WTC11 (cell line): Measurements from ENCODE around the gene SCD5. TPM values are rescaled to one million over a fixed set of nuclear protein-coding genes. Genes with fewer than 3 reads are reported as not detected.

Experiments
- ATAC-seq: fragments of 200-7000 bp; cut with Tn5 transposase; 2 replicates; pipeline ENCODE4 v1.10.0; 2021; ENCODE audit warnings: mild to moderate bottlenecking, moderate library complexity
- CTCF ChIA-PET: fragments of 300-600 bp; sonication (Branson Sonifier 250); formaldehyde crosslinking; loops from one replicate; lab custom pipeline; 2021; ENCODE audit warnings: antibody characterized with exemption; lab: Charles Lee
- POLR2A ChIA-PET: fragments of 350-600 bp; sonication (Branson Sonifier 250); formaldehyde crosslinking; loops from one replicate; lab custom pipeline; 2021; ENCODE audit warnings: antibody characterized with exemption; lab: Charles Lee
- DNase-seq: peaks from one replicate; pipeline ENCODE4 v3.0.0; 2021; ENCODE audit warnings: low spot score
- H3K27ac Mint-ChIP-seq: 2 replicates; pipeline ENCODE4 v1.8.0; 2021; ENCODE audit warnings: mixed read lengths
- H3K27me3 Mint-ChIP-seq: 2 replicates; pipeline ENCODE4 v1.8.0; 2021; ENCODE audit warnings: low read depth, mild to moderate bottlenecking, moderate library complexity, mixed read lengths
- H3K36me3 Mint-ChIP-seq: 2 replicates; pipeline ENCODE4 v1.8.0; 2021; ENCODE audit warnings: mixed read lengths
- H3K4me1 Mint-ChIP-seq: 2 replicates; pipeline ENCODE4 v1.8.0; 2022; ENCODE audit warnings: mixed read lengths
- H3K4me3 Mint-ChIP-seq: 2 replicates; pipeline ENCODE4 v1.8.0; 2021; ENCODE audit warnings: mild to moderate bottlenecking, moderate library complexity, mixed read lengths
- H3K9me3 Mint-ChIP-seq: 2 replicates; pipeline ENCODE4 v1.8.0; 2021; ENCODE audit warnings: mixed read lengths
- FOXP1 ChIP-seq: sonication (generic); formaldehyde crosslinking; IDR thresholded peaks from 2 replicates; pipeline ENCODE4 v1.8.0; 2022; ENCODE audit warnings: missing genetic modification reagents, mild to moderate bottlenecking, moderate library complexity, borderline replicate concordance
- GABPB1 ChIP-seq: sonication (generic); formaldehyde crosslinking; IDR thresholded peaks from 2 replicates; pipeline ENCODE4 v1.8.1; 2023; ENCODE audit warnings: mild to moderate bottlenecking, missing genetic modification reagents
- HMGA2 ChIP-seq: fragments of 250-450 bp; sonication (Bioruptor Pico); IDR thresholded peaks from 2 replicates; pipeline ENCODE4 v1.4.0; 2021; ENCODE audit warnings: mild to moderate bottlenecking, moderate library complexity
- KAT7 ChIP-seq: sonication (generic); formaldehyde crosslinking; IDR thresholded peaks from 2 replicates; pipeline ENCODE4 v1.8.1; 2023; ENCODE audit warnings: missing genetic modification reagents, mild to moderate bottlenecking, borderline replicate concordance
- MXD4 ChIP-seq: fragments of 250-450 bp; sonication (Bioruptor Pico); IDR thresholded peaks from 2 replicates; pipeline ENCODE4 v1.8.0; 2021; ENCODE audit warnings: mild to moderate bottlenecking, moderate library complexity, borderline replicate concordance
- NFYB ChIP-seq: sonication (generic); formaldehyde crosslinking; conservative IDR thresholded peaks from 2 replicates; pipeline ENCODE4 v1.8.0; 2022; ENCODE audit warnings: low read depth, missing genetic modification reagents
- NR3C1 ChIP-seq: sonication (generic); formaldehyde crosslinking; conservative IDR thresholded peaks from 2 replicates; pipeline ENCODE4 v1.8.1; 2023; ENCODE audit warnings: low read depth, mild to moderate bottlenecking, missing genetic modification reagents
- TP53 ChIP-seq: sonication (generic); formaldehyde crosslinking; IDR thresholded peaks from 2 replicates; pipeline ENCODE4 v1.8.1; 2023; ENCODE audit warnings: mild to moderate bottlenecking, missing genetic modification reagents
- ZNF425 ChIP-seq: fragments of 250-450 bp; sonication (Bioruptor Pico); conservative IDR thresholded peaks from 2 replicates; pipeline ENCODE4 v1.9.0; 2021; ENCODE audit warnings: mild to moderate bottlenecking
- total RNA-seq: library from RNA; stranded (reverse); gene quantifications from 3 replicates; pipeline ENCODE4 v1.2.3, GENCODE V29; 2021
- TF ChIP-seq, protein P1 (sequence below): sonication (generic); formaldehyde crosslinking; conservative IDR thresholded peaks from 2 replicates; pipeline ENCODE4 v1.8.1; 2022; ENCODE audit warnings: mild to moderate bottlenecking, missing genetic modification reagents
- TF ChIP-seq, protein P2 (sequence below): sonication (generic); formaldehyde crosslinking; IDR thresholded peaks from 2 replicates; pipeline ENCODE4 v1.8.1; 2023; ENCODE audit warnings: mild to moderate bottlenecking, moderate library complexity, missing genetic modification reagents
- TF ChIP-seq, protein P3 (sequence below): sonication (generic); formaldehyde crosslinking; IDR thresholded peaks from 2 replicates; pipeline ENCODE4 v1.8.0; 2022; ENCODE audit warnings: missing genetic modification reagents

SCD5 gene
- total RNA-seq, 1 experiment from 2014 or later = 6.3 TPM

GRCh38 chr4:82601242-82602015, 197.2 kb downstream of the SCD5 start:
- no peaks in the 10 kb centered on the region for H3K36me3 Mint-ChIP-seq
- TF ChIP-seq, protein P1, sequence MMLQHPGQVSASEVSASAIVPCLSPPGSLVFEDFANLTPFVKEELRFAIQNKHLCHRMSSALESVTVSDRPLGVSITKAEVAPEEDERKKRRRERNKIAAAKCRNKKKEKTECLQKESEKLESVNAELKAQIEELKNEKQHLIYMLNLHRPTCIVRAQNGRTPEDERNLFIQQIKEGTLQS (CRISPR knock-in tag) = no peak
- TF ChIP-seq FOXP1 (no peak), KAT7 (CRISPR knock-in tag) (no peak), NR3C1 (CRISPR knock-in tag) (no peak), TP53 (CRISPR knock-in tag) (no peak), MXD4 (CRISPR knock-in tag) (no peak), ZNF425 (no peak), NFYB (no peak), HMGA2 (CRISPR knock-in tag) (no peak)
- TF ChIP-seq, protein P2, sequence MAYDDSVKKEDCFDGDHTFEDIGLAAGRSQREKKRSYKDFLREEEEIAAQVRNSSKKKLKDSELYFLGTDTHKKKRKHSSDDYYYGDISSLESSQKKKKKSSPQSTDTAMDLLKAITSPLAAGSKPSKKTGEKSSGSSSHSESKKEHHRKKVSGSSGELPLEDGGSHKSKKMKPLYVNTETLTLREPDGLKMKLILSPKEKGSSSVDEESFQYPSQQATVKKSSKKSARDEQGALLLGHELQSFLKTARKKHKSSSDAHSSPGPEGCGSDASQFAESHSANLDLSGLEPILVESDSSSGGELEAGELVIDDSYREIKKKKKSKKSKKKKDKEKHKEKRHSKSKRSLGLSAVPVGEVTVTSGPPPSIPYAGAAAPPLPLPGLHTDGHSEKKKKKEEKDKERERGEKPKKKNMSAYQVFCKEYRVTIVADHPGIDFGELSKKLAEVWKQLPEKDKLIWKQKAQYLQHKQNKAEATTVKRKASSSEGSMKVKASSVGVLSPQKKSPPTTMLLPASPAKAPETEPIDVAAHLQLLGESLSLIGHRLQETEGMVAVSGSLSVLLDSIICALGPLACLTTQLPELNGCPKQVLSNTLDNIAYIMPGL (CRISPR knock-in tag) = no peak
- TF ChIP-seq, all 79 proteins: peak for 0
- Mint-ChIP-seq H3K9me3 (no peaks in the 10 kb centered on the region), H3K27me3 (no peaks in the 10 kb centered on the region; the same call in 1 of the 2 replicates), H3K4me3 (no peak overlapping the region), H3K27ac (no peak overlapping the region), H3K4me1 (0 out of 2 replicates have a peak, but pooled peaks cover 6% of the 10 kb centered on the region)
- ChIA-PET POLR2A (no interaction called here), CTCF (interaction anchor here (1.8 kb wide), 1 partner anchor 138 kb away, joined by 4 read pairs; no protein-coding TSS in a partner anchor)
- DNase-seq (no peak), ATAC-seq (no peak)

GRCh38 chr4:82599336-82599735, 199.3 kb downstream of the SCD5 start:
- ChIA-PET POLR2A (no interaction called here), CTCF (interaction anchor here (0.6 to 2.4 kb wide), 11 partner anchors 9 to 170 kb away, joined by 3 to 24 read pairs (median 3); no protein-coding TSS in a partner anchor)
- no peak overlapping the region for H3K27ac Mint-ChIP-seq
- H3K27me3 Mint-ChIP-seq = no peaks in the 10 kb centered on the region; the same call in 1 of the 2 replicates
- peak; percentile 98 for ATAC-seq
- DNase-seq = peak; percentile 55
- no peak overlapping the region for H3K4me3 Mint-ChIP-seq
- peaks cover 8% of the 10 kb centered on the region; the same call in 1 of the 2 replicates for H3K4me1 Mint-ChIP-seq
- TF ChIP-seq, protein P3, sequence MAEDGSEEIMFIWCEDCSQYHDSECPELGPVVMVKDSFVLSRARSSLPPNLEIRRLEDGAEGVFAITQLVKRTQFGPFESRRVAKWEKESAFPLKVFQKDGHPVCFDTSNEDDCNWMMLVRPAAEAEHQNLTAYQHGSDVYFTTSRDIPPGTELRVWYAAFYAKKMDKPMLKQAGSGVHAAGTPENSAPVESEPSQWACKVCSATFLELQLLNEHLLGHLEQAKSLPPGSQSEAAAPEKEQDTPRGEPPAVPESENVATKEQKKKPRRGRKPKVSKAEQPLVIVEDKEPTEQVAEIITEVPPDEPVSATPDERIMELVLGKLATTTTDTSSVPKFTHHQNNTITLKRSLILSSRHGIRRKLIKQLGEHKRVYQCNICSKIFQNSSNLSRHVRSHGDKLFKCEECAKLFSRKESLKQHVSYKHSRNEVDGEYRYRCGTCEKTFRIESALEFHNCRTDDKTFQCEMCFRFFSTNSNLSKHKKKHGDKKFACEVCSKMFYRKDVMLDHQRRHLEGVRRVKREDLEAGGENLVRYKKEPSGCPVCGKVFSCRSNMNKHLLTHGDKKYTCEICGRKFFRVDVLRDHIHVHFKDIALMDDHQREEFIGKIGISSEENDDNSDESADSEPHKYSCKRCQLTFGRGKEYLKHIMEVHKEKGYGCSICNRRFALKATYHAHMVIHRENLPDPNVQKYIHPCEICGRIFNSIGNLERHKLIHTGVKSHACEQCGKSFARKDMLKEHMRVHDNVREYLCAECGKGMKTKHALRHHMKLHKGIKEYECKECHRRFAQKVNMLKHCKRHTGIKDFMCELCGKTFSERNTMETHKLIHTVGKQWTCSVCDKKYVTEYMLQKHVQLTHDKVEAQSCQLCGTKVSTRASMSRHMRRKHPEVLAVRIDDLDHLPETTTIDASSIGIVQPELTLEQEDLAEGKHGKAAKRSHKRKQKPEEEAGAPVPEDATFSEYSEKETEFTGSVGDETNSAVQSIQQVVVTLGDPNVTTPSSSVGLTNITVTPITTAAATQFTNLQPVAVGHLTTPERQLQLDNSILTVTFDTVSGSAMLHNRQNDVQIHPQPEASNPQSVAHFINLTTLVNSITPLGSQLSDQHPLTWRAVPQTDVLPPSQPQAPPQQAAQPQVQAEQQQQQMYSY (CRISPR knock-in tag) = no peak
- TF ChIP-seq, protein P1 (CRISPR knock-in tag) = 0 out of 2 replicates have a peak, but pooled peaks have one; percentile 37
- TF ChIP-seq GABPB1 (CRISPR knock-in tag) = peak; percentile 94
- H3K36me3 Mint-ChIP-seq = no peaks in the 10 kb centered on the region
- no peaks in the 10 kb centered on the region for H3K9me3 Mint-ChIP-seq
